H1 (cell line): Measurements from ENCODE around the gene PCBP2. TPM values are rescaled to one million over a fixed set of nuclear protein-coding genes. Genes with fewer than 3 reads are reported as not detected.

Source experiments
- CTCF ChIA-PET: fragments of 300-600 bp; sonication (Branson Sonifier 250); formaldehyde crosslinking; loops from one replicate; lab custom pipeline; 2021; ENCODE audit not compliant: partially characterized antibody; lab: Charles Lee
- POLR2A ChIA-PET: fragments of 300-600 bp; sonication (Branson Sonifier 250); formaldehyde crosslinking; loops from one replicate; lab custom pipeline; 2021; ENCODE audit warnings: inconsistent platforms; ENCODE audit not compliant: partially characterized antibody; lab: Charles Lee
- DNase-seq, 2 experiments: peaks; one replicate each; pipeline versions ENCODE4 v3.0.0 to v3.0.0-alpha.2; 2010 to 2022; ENCODE audit warnings: low spot score in 2 of 2, low read depth in 1 of 2, mixed read lengths in 1 of 2
- FAIRE-seq: peaks from 2 replicates; lab custom pipeline; 2011; peaks lifted over from hg19 to GRCh38; lab: Jason Lieb, UNC
- H2AFZ ChIP-seq: 2 replicates; pipeline ENCODE4 v1.8.1; 2012; ENCODE audit warnings: low read length, inconsistent platforms
- H2AK5ac ChIP-seq: 2 replicates; pipeline ENCODE4 v1.6.1; 2013; ENCODE audit warnings: low read depth, low read length
- H2BK120ac ChIP-seq: replicated peaks from 2 replicates; pipeline ENCODE3; 2013; ENCODE audit warnings: low read depth, low read length, inconsistent platforms
- H2BK12ac ChIP-seq: 2 replicates; pipeline ENCODE4 v1.6.1; 2013; ENCODE audit warnings: low read depth, low read length
- H2BK15ac ChIP-seq: 2 replicates; pipeline ENCODE4 v1.6.1; 2013; ENCODE audit warnings: low read length
- H2BK20ac ChIP-seq: 2 replicates; pipeline ENCODE4 v1.6.1; 2013; ENCODE audit warnings: low read length
- H2BK5ac ChIP-seq: 2 replicates; pipeline ENCODE4 v1.6.1; 2013; ENCODE audit warnings: low read depth, low read length
- H3K14ac ChIP-seq: 2 replicates; pipeline ENCODE4 v1.6.1; 2013; ENCODE audit warnings: inconsistent platforms; ENCODE audit not compliant: insufficient read length
- H3K18ac ChIP-seq: 2 replicates; pipeline ENCODE4 v1.6.1; 2013; ENCODE audit warnings: low read length; ENCODE audit errors: extremely low read depth
- H3K23ac ChIP-seq: 2 replicates; pipeline ENCODE4 v1.6.1; 2013; ENCODE audit warnings: inconsistent platforms; ENCODE audit not compliant: insufficient read length
- H3K23me2 ChIP-seq: 2 replicates; pipeline ENCODE4 v1.6.1; 2013; ENCODE audit warnings: low read depth, low read length
- H3K27ac ChIP-seq: 2 replicates; pipeline ENCODE4 v1.6.1; 2011; ENCODE audit warnings: low read depth, low read length, inconsistent platforms
- H3K27me3 ChIP-seq, 4 experiments: replicated peaks in 1 of 4; 1 replicate in 1 of 4; 2 replicates in 3 of 4; pipeline versions ENCODE4 v1.6.1 to v1.8.1; 2011 to 2013; ENCODE audit warnings: low read length in 3 of 4, mild to moderate bottlenecking in 3 of 4, inconsistent platforms in 2 of 4, mixed read lengths in 2 of 4, moderate library complexity in 1 of 4; ENCODE audit not compliant: control insufficient read depth in 3 of 4, insufficient read depth in 3 of 4; ENCODE audit errors: extremely low read depth in 1 of 4
- H3K36me3 ChIP-seq, 4 experiments: 2 replicates each; pipeline versions ENCODE4 v1.6.1 to v1.8.1; 2011 to 2013; ENCODE audit warnings: mild to moderate bottlenecking in 4 of 4, low read length in 3 of 4, moderate library complexity in 2 of 4, control low read depth in 1 of 4, inconsistent platforms in 1 of 4; ENCODE audit not compliant: insufficient read depth in 4 of 4, control insufficient read depth in 2 of 4
- H3K4ac ChIP-seq: replicated peaks from 2 replicates; pipeline ENCODE3; 2013; ENCODE audit warnings: low read length, low read depth, mixed read lengths, inconsistent platforms; ENCODE audit not compliant: insufficient read length
- H3K4me1 ChIP-seq, 4 experiments: replicated peaks in 1 of 4; 1 replicate in 1 of 4; 2 replicates in 3 of 4; pipeline versions ENCODE4 v1.6.1 to v1.8.1; 2011 to 2013; ENCODE audit warnings: low read length in 3 of 4, inconsistent platforms in 2 of 4, mixed read lengths in 1 of 4; ENCODE audit not compliant: insufficient read depth in 4 of 4, control insufficient read depth in 3 of 4
- H3K4me2 ChIP-seq, 2 experiments: 2 replicates each; pipeline versions ENCODE4 v1.6.1 to v1.8.1; 2011 to 2013; ENCODE audit warnings: low read depth in 2 of 2, low read length in 2 of 2, control low read depth in 1 of 2, inconsistent platforms in 1 of 2, mild to moderate bottlenecking in 1 of 2; ENCODE audit not compliant: insufficient read depth in 1 of 2
- H3K4me3 ChIP-seq, 4 experiments: fragments of 200-600, 300-600 bp in 1 of 4; sonication (generic), shearing (Covaris generic), sonication (Bioruptor Twin) in 1 of 4; 2 replicates each; pipeline versions ENCODE4 v1.5.1 to v1.8.1; 2011 to 2016; ENCODE audit warnings: low read length in 4 of 4, low read depth in 3 of 4, control low read depth in 2 of 4, inconsistent platforms in 2 of 4, mild to moderate bottlenecking in 2 of 4, mixed read lengths in 1 of 4, moderate library complexity in 1 of 4; ENCODE audit not compliant: insufficient read depth in 2 of 4; ENCODE audit errors: extremely low read depth in 1 of 4
- H3K56ac ChIP-seq: replicated peaks from 2 replicates; pipeline ENCODE3; 2013; ENCODE audit warnings: low read depth, mild to moderate bottlenecking, mixed read lengths, low read length, inconsistent platforms; ENCODE audit not compliant: insufficient read length
- H3K79me1 ChIP-seq: 2 replicates; pipeline ENCODE4 v1.6.1; 2013; ENCODE audit warnings: low read depth, low read length, control low read depth
- H3K79me2 ChIP-seq, 2 experiments: 2 replicates each; pipeline versions ENCODE4 v1.6.1 to v1.8.1; 2012 to 2013; ENCODE audit warnings: low read length in 2 of 2, mild to moderate bottlenecking in 2 of 2, inconsistent platforms in 1 of 2; ENCODE audit not compliant: insufficient read depth in 2 of 2, control insufficient read depth in 1 of 2
- H3K9ac ChIP-seq, 4 experiments: replicated peaks in 1 of 4; 1 replicate in 1 of 4; 2 replicates in 3 of 4; pipeline versions ENCODE4 v1.6.1 to v1.8.1; 2011 to 2013; ENCODE audit warnings: low read depth in 3 of 4, low read length in 3 of 4, control low read depth in 2 of 4, mild to moderate bottlenecking in 2 of 4, moderate library complexity in 2 of 4, inconsistent platforms in 1 of 4; ENCODE audit errors: extremely low read depth in 1 of 4
- H3K9me3 ChIP-seq, 2 experiments: 2 replicates each; pipeline versions ENCODE4 v1.6.1 to v1.8.1; 2012 to 2013; ENCODE audit warnings: mild to moderate bottlenecking in 2 of 2, moderate library complexity in 2 of 2, control low read depth in 1 of 2, inconsistent platforms in 1 of 2, low read depth in 1 of 2, low read length in 1 of 2, mixed read lengths in 1 of 2; ENCODE audit not compliant: insufficient read depth in 2 of 2
- H4K20me1 ChIP-seq, 2 experiments: replicated peaks in 1 of 2; 2 replicates each; pipeline versions ENCODE3 to v1.8.1; 2011 to 2013; ENCODE audit warnings: inconsistent platforms in 2 of 2, low read length in 2 of 2, mild to moderate bottlenecking in 1 of 2; ENCODE audit not compliant: insufficient read depth in 2 of 2, control insufficient read depth in 1 of 2
- H4K5ac ChIP-seq: 2 replicates; pipeline ENCODE4 v1.6.1; 2013; ENCODE audit warnings: low read length, low read depth, mixed read lengths, inconsistent platforms; ENCODE audit not compliant: insufficient read length
- H4K8ac ChIP-seq: 2 replicates; pipeline ENCODE4 v1.8.0; 2013; ENCODE audit warnings: mild to moderate bottlenecking, moderate library complexity, low read length, inconsistent platforms; ENCODE audit not compliant: insufficient read depth; ENCODE audit errors: extremely low read depth
- H4K91ac ChIP-seq: replicated peaks from 2 replicates; pipeline ENCODE3; 2013; ENCODE audit warnings: low read length, mixed read lengths, inconsistent platforms; ENCODE audit not compliant: insufficient read length
- PHF8 ChIP-seq: fragments of 200-600 bp; sonication (generic); conservative IDR thresholded peaks from 2 replicates; pipeline ENCODE4 v1.7.1; 2012; ENCODE audit warnings: low read depth, mild to moderate bottlenecking, inconsistent platforms, low read length, moderate library complexity
- POLR2A ChIP-seq, 2 experiments: IDR thresholded peaks; 1 replicate in 1 of 2; 2 replicates in 1 of 2; pipeline ENCODE4 v1.6.1; 2011; ENCODE audit warnings: low read depth in 2 of 2, low read length in 2 of 2, mild to moderate bottlenecking in 2 of 2; ENCODE audit errors: control extremely low read depth in 1 of 2
- POLR2AphosphoS5 ChIP-seq: IDR thresholded peaks from 2 replicates; pipeline ENCODE4 v1.6.1; 2011; ENCODE audit warnings: low read depth, low read length
- POU5F1 ChIP-seq: IDR thresholded peaks from 2 replicates; pipeline ENCODE4 v1.6.1; 2011; ENCODE audit warnings: low read depth, mild to moderate bottlenecking, low read length, moderate library complexity
- SAP30 ChIP-seq: fragments of 300-600 bp; sonication (generic); IDR thresholded peaks from 2 replicates; pipeline ENCODE4 v1.7.1; 2012; ENCODE audit warnings: low read length, moderate library complexity, mild to moderate bottlenecking, inconsistent platforms; ENCODE audit not compliant: insufficient read depth, insufficient replicate concordance
- SP1 ChIP-seq: IDR thresholded peaks from 2 replicates; pipeline ENCODE4 v1.6.1; 2011; ENCODE audit warnings: low read depth, low read length
- TAF1 ChIP-seq: IDR thresholded peaks from 2 replicates; pipeline ENCODE4 v1.6.1; 2011; ENCODE audit warnings: mild to moderate bottlenecking, low read depth, low read length
- ZNF274 ChIP-seq: IDR thresholded peaks from 2 replicates; pipeline ENCODE4 v1.7.0; 2012; ENCODE audit warnings: low read length, borderline replicate concordance; ENCODE audit errors: extremely low read depth
- WGBS, 2 experiments: shearing (Covaris generic) in 1 of 2; methylation state at CpG; one replicate each; pipeline versions ENCODE4 v1.1.6 to v1.1.7; 2013 to 2015; ENCODE audit warnings: low lambda C conversion rate in 2 of 2, mixed read lengths in 2 of 2, inconsistent platforms in 1 of 2, low coverage in 1 of 2, missing lambda C conversion rate in 1 of 2; ENCODE audit not compliant: insufficient replicate concordance in 2 of 2, insufficient coverage in 1 of 2, insufficient read length in 1 of 2; ENCODE audit errors: extremely low coverage in 1 of 2, missing lambda C conversion rate in 1 of 2; 5-methylcytosine and 5-hydroxymethylcytosine counted together
- polyA plus RNA-seq, 7 experiments: library from polyadenylated mRNA; depleted of rRNA in 3 of 7; stranded (reverse) in 5 of 7; unstranded in 2 of 7; fragments of >200 nt in 5 of 7; fragments of 200-250 nt in 2 of 7; gene quantifications; 1 replicate in 5 of 7; 2 replicates in 1 of 7; 4 replicates in 1 of 7; pipeline versions ENCODE4 v1.2.1 to v1.2.3, GENCODE V29; 2011 to 2013; ENCODE audit warnings: missing spikeins in 2 of 7, mixed read lengths in 2 of 7
- total RNA-seq: library from RNA; stranded (reverse); fragmentation: NEBNext Ultra II Directional; extraction: Animal tissue kit (Norgen Biotek cat#: 25700); gene quantifications from 2 replicates; pipeline ENCODE4 v1.2.1, GENCODE V29; 2021

Gene PCBP2
- total and polyA plus RNA-seq, 2 of the 8 experiments (the other 6 are each of a cell fraction or from before 2014, with no cell fraction given) = 470 to 1,123 TPM

GRCh38 chr12:53454707-53455106, 2.8 kb downstream of the PCBP2 start:
- DNase-seq (no peak), FAIRE-seq (no peak)
- peak overlapping the region; percentile 14 to 81; a peak in 1 of 4 replicates for H3K4me2 ChIP-seq
- H3K23ac ChIP-seq = no peak overlapping the region
- H2BK20ac ChIP-seq = no peak overlapping the region
- peaks cover 7% of the 10 kb centered on the region; the same call in 1 of the 2 replicates for H3K79me1 ChIP-seq
- no peak overlapping the region for H2BK15ac ChIP-seq
- TF ChIP-seq SAP30 = no peak
- TF ChIP-seq POLR2A (IDR thresholded peaks at IDR 0.05; ENCODE audit: control extremely low read depth in 1 of 2, low read depth in 2 of 2, low read length in 2 of 2) = peak in 1 of 2 experiments; percentile 61; a peak in 1 of 3 replicates
- TF ChIP-seq PHF8 = no peak
- no peak for TF ChIP-seq SP1
- no peak for TF ChIP-seq ZNF274
- TF ChIP-seq POU5F1 = no peak
- peak; percentile 58; the same call in 1 of the 2 replicates for TF ChIP-seq POLR2AphosphoS5
- TF ChIP-seq TAF1 = no peak
- no peak overlapping the region for H4K8ac ChIP-seq
- no peak overlapping the region for H3K18ac ChIP-seq
- H3K27ac ChIP-seq = no peak overlapping the region
- H3K23me2 ChIP-seq = peaks cover 7% of the 10 kb centered on the region
- no peak overlapping the region for H4K91ac ChIP-seq
- no peak overlapping the region for H2BK120ac ChIP-seq
- peaks cover 32% of the 10 kb centered on the region in 2 experiments for H4K20me1 ChIP-seq
- H3K36me3 ChIP-seq = peaks cover 49 to 65% (median 56%) of the 10 kb centered on the region in 4 experiments
- H2AFZ ChIP-seq = no peak overlapping the region
- no peak overlapping the region for H2AK5ac ChIP-seq
- no peak overlapping the region for H3K56ac ChIP-seq
- no peak overlapping the region for H2BK12ac ChIP-seq
- no peaks in the 10 kb centered on the region for H3K27me3 ChIP-seq
- POLR2A ChIA-PET = interaction anchor here (0.7 to 57.6 kb wide), 21 partner anchors 7 to 162 kb away, joined by 3 to 3397 read pairs (median 4); partner anchors contain the start of genes MAP3K12, NPFF and TARBP2
- no peaks in the 10 kb centered on the region for H3K9me3 ChIP-seq
- H3K4ac ChIP-seq = no peak overlapping the region
- no peak overlapping the region for H4K5ac ChIP-seq
- WGBS, 2 experiments = 94% methylated on average over 3 of the region's 3 CpGs; no CpG with 5 or more reads in 1 of the 2 experiments
- peak overlapping the region in 2 of 4 experiments; percentile 10 to 29; a peak in 2 of 7 replicates for H3K9ac ChIP-seq
- CTCF ChIA-PET = interaction anchor here (0.8 to 4.0 kb wide), 6 partner anchors 10 to 103 kb away, joined by 3 to 24 read pairs (median 6); no protein-coding TSS in a partner anchor
- peak overlapping the region in 2 of 4 experiments; percentile 3 to 99; a peak in 3 of 8 replicates for H3K4me3 ChIP-seq
- peaks cover 29 to 71% of the 10 kb centered on the region in 2 experiments for H3K79me2 ChIP-seq
- H3K14ac ChIP-seq = no peak overlapping the region
- no peak overlapping the region for H2BK5ac ChIP-seq
- H3K4me1 ChIP-seq = peaks cover 0 to 8% (median 2%) of the 10 kb centered on the region in 4 experiments; a peak in 3 of 7 replicates
